ENCODE results near the gene LHX8.
"Not testable (repeated sequence)": the region's sequence is repeated elsewhere in the genome, so short reads cannot be mapped to it uniquely, and the experiment has no call there.

The LHX8 gene

GRCh38 chr1:75132812-75133619 is 1.2 kb upstream of the LHX8 start:
- no peak for DNase-seq

DNA sequence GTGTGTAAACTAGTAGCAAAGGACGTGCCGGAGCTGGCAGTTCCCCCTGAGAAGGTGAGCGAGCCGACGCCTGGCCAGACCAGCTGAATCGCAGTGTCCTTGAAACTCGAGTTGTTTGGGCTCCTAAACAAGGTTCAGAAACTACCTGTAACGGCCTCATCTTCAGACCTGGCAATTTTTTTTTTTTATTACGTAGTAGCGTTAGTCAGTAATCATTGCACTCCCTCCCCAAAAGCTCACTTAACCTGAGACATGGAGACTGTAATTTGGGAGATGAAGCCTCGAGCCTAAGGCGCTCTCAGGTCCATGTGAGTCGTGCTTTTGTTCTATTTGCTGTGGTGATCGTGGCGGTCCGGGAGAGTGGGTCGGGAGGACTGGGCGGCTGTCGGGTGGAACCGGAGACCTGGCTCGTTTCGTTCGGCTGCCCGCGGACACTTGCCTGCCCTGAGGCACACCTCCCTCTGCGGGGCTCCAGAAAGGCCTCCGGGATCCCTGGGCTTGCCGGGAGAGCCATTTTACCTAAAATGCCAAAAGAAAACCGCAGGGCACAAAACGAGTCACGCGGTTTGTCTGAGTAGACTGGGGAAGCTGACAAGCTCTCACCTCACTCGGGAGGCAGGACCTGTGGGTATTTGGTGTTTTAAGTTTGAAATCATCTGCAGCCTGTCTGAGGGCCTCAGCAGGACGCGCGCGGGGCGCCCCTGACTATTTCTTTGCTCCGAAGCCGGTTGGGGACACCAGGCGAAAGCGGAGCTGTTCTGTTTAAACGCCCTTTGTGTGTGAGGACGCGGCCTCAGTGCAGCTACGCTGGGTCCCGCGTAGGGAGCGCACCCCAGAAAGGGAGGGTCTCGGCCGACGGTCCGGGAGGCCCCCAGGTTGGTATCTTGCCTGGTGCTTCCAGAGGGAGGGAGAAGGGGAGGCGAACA is 722 bp downstream of the LHX8 start:
- DNase-seq, result peak; percentile 34

- DNase-seq, result peak; percentile 38
These were observed 1.5 kb downstream of the LHX8 start for GRCh38 chr1:75135573-75136194.

DNA sequence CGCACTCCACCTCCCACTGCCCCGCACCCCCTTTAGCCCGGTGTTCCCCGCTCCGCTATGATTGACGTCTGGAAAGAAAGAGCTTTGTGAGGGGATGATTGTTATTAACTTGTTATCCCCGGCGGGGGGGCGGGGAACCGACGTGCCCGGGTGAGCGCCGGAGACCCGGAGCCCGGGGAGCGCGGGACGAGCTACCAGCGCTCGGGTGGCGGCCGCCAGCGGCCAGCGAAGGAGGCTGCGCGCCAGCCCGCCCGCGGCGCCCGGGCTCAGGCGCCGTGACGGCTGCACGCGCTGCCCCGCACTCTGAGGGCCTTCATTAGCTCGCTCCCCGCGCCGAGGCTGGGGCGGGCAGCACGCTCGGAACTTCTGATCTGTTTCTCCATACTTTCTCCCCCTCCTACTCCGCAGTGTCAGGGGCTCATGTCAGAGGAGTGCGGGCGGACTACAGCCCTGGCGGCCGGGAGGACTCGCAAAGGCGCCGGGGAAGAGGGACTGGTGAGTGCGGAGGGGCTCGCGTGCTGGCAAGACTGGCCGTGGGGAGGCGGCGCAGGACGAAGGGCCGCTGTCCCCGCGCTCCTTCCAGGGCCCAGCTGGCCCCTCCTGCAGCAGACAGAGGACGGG is 2.1 kb downstream of the LHX8 start:
- DNase-seq, result peak; percentile 20

DNA sequence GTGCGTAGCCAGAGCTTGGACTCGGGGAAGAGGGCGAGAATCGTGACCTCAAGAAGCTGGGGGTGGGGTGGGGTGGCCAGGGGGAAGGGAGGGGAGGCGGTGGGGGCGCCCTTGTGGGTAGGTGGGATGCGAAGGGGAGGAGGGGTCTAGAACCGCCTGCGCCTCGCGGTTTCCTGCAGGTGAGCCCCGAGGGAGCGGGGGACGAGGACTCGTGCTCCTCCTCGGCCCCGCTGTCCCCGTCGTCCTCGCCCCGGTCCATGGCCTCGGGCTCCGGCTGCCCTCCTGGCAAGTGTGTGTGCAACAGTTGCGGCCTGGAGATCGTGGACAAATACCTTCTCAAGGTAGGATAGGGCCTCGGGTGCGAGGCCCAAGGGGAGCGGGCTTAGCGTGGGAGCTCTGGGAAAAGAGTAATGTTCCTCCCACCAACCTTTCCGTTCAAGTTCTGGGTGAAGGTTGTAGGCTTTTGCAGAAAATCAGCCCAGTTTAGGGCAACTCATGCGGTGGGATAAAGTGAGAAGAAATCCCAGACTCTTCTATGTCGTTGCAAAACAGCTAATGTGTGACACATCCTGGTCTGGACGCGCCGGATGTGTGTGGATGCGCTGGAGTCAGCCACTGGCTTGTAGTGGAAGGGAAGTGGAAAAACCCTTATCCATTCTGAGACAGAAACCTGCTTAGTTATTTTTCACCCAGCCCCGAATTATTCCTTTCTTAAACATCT is 2.9 kb downstream of the LHX8 start:
- peak; percentile 20 for DNase-seq

GRCh38 chr1:75152092-75152491 is 17.9 kb downstream of the LHX8 start:
- no peak for DNase-seq

GRCh38 chr1:75159154-75159553 is 25.0 kb downstream of the LHX8 start:
- DNase-seq, result no peak

- no peak for DNase-seq
These were observed 31.1 kb downstream of the LHX8 start for GRCh38 chr1:75165264-75165663.

DNA sequence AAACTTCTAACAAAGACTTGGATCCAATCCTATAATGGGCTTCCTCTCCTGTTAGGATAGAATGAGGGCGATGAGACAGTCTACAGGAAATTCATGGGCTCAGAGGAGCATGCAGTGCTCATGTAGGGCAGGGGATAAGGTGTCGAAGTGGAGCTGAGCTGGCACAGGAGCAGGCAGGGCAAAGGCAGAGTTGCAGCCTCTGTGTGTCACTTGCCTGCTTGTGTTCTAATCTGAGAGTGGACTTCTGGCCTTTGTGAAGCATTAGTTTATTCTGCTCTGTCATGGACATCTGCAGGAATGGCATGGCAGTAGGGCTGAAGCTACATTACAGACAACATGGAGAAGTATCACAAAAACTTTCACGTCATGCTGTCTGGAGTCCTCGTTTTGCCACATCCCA is 32.6 kb downstream of the LHX8 start:
- no peak for DNase-seq

- DNase-seq, result no peak
These were observed 35.8 kb downstream of the LHX8 start for GRCh38 chr1:75170011-75170410.

GRCh38 chr1:75170981-75171380 is 36.8 kb downstream of the LHX8 start:
- no peak for DNase-seq

GRCh38 chr1:75171876-75172275 is 37.7 kb downstream of the LHX8 start:
- no peak for DNase-seq

DNA sequence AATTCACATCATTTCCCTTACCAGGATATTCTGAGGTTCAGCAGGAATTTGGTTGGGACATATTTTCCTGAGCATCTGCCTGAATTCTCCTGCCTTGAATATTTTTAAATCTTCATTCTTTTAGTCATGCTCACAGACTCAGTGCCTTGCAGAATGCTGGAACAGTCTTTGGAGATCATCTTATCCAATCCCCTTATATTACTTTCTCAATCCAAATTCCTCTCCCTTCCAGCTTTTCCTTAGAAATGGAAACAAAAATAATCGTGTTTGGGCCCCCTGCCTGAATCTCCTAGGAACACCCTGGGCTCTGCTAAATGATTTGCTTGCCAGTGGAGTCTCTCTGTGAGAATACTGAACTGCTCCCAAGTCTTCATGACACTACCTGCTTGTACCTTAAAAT is 38.4 kb downstream of the LHX8 start:
- DNase-seq, result peak; percentile 30

- no peak for DNase-seq
These were observed 40.0 kb downstream of the LHX8 start for GRCh38 chr1:75174031-75174760.

- DNase-seq, result not testable (repeated sequence)
These were observed 47.2 kb downstream of the LHX8 start for GRCh38 chr1:75181214-75181955.

DNA sequence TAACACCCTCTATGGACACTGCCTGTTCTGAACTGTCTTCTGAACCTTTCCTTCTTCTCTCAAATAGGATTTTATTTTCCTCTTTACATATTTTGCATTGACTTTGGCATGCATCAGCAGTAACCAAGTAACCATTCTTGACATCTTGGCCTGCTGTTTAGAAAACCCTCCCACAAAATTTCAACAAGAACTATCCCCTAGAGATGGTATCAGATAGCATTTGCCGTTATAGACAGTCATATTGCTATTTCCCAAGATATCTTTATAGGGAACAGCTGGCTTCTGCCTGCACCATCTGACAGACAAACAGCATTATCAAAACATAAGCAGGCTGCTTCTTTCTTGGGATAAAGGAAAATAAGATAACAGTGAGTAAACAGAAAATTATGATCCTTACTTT is 54.7 kb downstream of the LHX8 start:
- DNase-seq, result no peak

DNA sequence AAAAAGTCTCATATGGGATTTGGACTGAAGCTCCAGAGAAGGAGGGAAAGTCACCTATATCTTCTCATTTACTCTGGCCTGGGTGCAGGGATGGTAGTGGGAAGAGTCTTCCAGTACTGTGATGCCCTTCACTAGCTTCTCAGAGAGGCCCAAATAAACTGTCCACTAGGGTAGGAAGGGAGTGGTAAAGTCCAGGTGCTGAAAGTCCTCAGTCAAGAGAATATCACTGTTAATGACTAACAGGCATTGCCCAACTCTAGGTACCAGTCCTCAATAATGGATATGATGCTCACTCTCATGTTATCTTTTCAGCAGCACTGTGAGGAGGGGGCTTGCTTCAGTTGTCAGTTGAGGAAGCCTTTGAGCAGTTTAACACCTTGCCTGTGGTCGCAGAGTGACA is 64.0 kb downstream of the LHX8 start:
- DNase-seq, result no peak

- DNase-seq, result no peak
These were observed 64.6 kb downstream of the LHX8 start for GRCh38 chr1:75198761-75199160.

- DNase-seq, result no peak
These were observed 68.6 kb downstream of the LHX8 start for GRCh38 chr1:75202751-75203150.

DNA sequence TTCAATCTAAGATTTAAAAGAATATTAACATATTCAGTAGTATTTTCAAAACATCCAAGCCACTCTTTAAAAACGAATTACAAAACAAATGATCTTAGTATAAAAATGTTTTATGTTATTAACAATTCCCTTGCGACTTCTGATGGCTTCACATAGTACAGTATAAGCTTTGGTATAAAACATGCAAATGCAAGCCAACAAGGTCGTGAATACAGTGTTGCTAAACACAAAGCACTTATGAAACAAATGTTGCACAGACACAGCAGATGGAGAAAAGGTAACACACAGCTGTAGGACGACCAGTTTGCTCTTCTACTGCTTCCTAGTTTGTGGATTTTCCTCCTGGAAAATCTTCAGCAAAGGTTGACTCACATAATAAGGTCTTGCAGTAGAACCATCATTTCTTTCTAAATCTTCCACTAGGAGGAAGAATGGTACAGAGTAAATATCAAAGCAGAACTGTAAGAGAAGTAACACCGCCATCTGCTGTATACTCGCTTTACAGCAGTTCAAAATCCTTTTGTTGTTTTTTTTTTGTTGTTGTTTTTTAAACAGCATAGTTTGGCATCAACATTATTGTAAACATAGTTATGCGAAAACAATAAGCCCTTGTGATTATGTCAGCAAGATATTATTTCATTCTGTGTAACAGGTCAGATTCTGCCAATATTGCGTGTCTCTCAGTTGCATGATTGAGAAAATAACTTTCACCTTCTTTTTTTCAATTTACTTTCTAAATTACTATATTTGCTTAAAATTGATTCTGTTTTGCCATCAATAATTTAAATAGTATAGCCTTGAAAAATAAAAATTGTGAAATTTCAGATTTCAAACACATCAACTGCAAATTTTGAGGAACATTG is 69.5 kb downstream of the LHX8 start:
- no peak for DNase-seq
